Uterus (tissue), 4 donors: ENCODE data around the gene TMEM141. TPM values are rescaled to one million over a fixed set of nuclear protein-coding genes. Genes with fewer than 3 reads are reported as not detected.
"Not testable (repeated sequence)": the region's sequence is repeated elsewhere in the genome, so short reads cannot be mapped to it uniquely, and the experiment has no call there.

ENCODE experiments used
- DNase-seq, 2 donors: peaks; one replicate each; pipeline ENCODE4 v3.0.0-alpha.2; 2019 to 2020
- H3K27ac ChIP-seq, 2 donors: fragments of 200-600 bp; sonication (generic); 1 replicate in 1 of 2; 2 replicates in 1 of 2; pipeline ENCODE4 v1.5.1; 2016 to 2018
- H3K27me3 ChIP-seq, 2 donors: fragments of 200-600 bp; sonication (generic); one replicate each; pipeline ENCODE4 v1.5.1; 2018 to 2019; ENCODE audit warnings: control low read depth in 1 of 2
- H3K36me3 ChIP-seq, 2 donors: fragments of 200-600 bp; sonication (generic); one replicate each; pipeline ENCODE4 v1.5.1; 2019; ENCODE audit warnings: control low read depth in 1 of 2
- H3K4me1 ChIP-seq, 2 donors: fragments of 200-600 bp; sonication (generic); one replicate each; pipeline ENCODE4 v1.5.1; 2018 to 2019; ENCODE audit warnings: control low read depth in 1 of 2
- H3K4me3 ChIP-seq, 2 donors: fragments of 200-600 bp; sonication (generic); 1 replicate in 1 of 2; 2 replicates in 1 of 2; pipeline ENCODE4 v1.5.1; 2018 to 2019; ENCODE audit warnings: mild to moderate bottlenecking in 1 of 2
- H3K9me3 ChIP-seq, 2 donors: fragments of 200-600 bp; sonication (generic); one replicate each; pipeline ENCODE4 v1.5.1; 2019; ENCODE audit warnings: control low read depth in 1 of 2
- POLR2A ChIP-seq, 2 donors: fragments of 450-650 bp; IDR thresholded peaks; one replicate each; pipeline ENCODE4 v1.6.1; 2016; ENCODE audit warnings: antibody characterized with exemption in 2 of 2, mild to moderate bottlenecking in 1 of 2, moderate library complexity in 1 of 2
- intact Hi-C: fragments of 100-400 bp; cut with DNase I; formaldehyde crosslinking; loops from one replicate; pipeline ENCODE4 v1.15.1; 2023; ENCODE audit warnings: low total_unique reads
- total RNA-seq, 4 donors: library from RNA; depleted of rRNA in 3 of 4; stranded (reverse); fragments of >200 nt in 3 of 4; gene quantifications; one replicate each; pipeline versions ENCODE4 v1.1.0 to v1.2.4, GENCODE V29; 2014 to 2023
- TF ChIP-seq, protein P1 (sequence below), 4 experiments: fragments of 200-600 bp in 2 of 4; fragments of 450-650 bp in 2 of 4; sonication (generic) in 2 of 4; IDR thresholded peaks; one replicate each; pipeline ENCODE4 v1.5.1; 2016 to 2019; ENCODE audit warnings: antibody characterized with exemption in 4 of 4, mild to moderate bottlenecking in 2 of 4, moderate library complexity in 1 of 4
- donor health status: DM: yes; HTN: yes; CAD: no.

The TMEM141 gene
- total RNA-seq, 4 donors from 2014 or later: 3.5 to 48.9 (median 32.0) TPM

DNA sequence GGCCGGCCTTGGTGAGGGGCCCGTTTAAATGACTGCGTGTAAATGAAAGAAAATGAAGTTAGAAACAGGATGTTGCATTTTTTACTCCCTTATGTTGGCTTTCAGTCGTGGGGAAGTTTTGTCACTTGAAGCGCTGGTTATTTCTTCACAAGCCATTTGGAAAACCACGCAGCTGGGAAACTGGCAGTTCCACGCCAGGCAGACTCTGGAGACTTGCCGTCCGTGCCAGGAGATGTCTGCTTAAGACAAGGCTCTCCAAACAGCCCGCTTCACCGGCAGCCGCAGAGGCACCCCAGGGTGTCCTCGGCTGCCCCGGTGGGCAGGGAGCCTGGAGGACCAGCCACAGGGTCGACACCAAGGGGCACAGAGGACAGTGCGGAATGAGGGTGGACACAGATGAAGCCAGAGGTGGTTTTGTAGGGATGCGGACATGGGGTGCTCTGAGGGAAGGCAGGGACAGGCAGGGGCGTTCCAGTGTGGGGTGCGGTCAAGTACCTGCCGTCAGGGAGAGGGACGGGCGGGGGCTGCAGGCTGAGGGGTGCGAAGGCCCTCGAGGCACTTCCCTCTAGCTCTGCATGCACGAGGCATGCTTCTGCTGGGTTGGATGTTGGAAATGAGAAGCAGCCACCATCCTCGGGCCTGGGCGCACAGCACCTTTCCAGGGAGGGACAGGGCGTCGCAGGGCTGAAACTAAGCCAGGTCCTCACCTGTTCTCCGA, 40.0 kb downstream of the TMEM141 start:
- no peak overlapping the region for H3K27ac ChIP-seq
- no peak for DNase-seq
- H3K36me3 ChIP-seq: no peaks in the 10 kb centered on the region
- TF ChIP-seq POLR2A (IDR thresholded peaks at IDR 0.05): no peak
- TF ChIP-seq, protein P1, sequence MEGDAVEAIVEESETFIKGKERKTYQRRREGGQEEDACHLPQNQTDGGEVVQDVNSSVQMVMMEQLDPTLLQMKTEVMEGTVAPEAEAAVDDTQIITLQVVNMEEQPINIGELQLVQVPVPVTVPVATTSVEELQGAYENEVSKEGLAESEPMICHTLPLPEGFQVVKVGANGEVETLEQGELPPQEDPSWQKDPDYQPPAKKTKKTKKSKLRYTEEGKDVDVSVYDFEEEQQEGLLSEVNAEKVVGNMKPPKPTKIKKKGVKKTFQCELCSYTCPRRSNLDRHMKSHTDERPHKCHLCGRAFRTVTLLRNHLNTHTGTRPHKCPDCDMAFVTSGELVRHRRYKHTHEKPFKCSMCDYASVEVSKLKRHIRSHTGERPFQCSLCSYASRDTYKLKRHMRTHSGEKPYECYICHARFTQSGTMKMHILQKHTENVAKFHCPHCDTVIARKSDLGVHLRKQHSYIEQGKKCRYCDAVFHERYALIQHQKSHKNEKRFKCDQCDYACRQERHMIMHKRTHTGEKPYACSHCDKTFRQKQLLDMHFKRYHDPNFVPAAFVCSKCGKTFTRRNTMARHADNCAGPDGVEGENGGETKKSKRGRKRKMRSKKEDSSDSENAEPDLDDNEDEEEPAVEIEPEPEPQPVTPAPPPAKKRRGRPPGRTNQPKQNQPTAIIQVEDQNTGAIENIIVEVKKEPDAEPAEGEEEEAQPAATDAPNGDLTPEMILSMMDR (IDR thresholded peaks at IDR 0.05): no peak
- H3K27me3 ChIP-seq: no peaks in the 10 kb centered on the region
- H3K4me3 ChIP-seq: no peak overlapping the region
- H3K4me1 ChIP-seq: no peaks in the 10 kb centered on the region
- H3K9me3 ChIP-seq: no peaks in the 10 kb centered on the region
- intact Hi-C loops: no loop called here

DNA sequence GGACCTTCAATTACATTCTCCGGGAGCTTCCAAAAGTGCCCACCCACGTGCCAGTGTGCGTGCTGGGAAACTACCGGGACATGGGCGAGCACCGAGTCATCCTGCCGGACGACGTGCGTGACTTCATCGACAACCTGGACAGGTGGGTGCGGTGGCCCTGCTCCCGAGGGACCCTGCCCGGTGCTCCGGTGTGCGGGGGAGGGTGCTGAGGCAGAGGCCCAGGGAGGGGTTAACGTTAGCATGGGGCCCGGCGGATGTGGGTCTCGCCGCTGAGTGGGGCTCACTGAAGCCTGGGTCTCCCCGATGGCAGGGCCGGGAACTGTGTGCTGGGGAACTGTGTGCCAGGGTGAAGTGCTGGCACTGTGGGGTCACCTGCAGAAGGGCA, 40.6 kb downstream of the TMEM141 start:
- Histone ChIP-seq H3K4me3 (no peak overlapping the region), H3K9me3 (no peaks in the 10 kb centered on the region), H3K27ac (no peak overlapping the region), H3K27me3 (no peaks in the 10 kb centered on the region), H3K4me1 (no peaks in the 10 kb centered on the region), H3K36me3 (no peaks in the 10 kb centered on the region)
- no peak for DNase-seq
- no peak for TF ChIP-seq POLR2A (IDR thresholded peaks at IDR 0.05)
- TF ChIP-seq, protein P1 (IDR thresholded peaks at IDR 0.05): no peak
- intact Hi-C loops: no loop called here

DNA sequence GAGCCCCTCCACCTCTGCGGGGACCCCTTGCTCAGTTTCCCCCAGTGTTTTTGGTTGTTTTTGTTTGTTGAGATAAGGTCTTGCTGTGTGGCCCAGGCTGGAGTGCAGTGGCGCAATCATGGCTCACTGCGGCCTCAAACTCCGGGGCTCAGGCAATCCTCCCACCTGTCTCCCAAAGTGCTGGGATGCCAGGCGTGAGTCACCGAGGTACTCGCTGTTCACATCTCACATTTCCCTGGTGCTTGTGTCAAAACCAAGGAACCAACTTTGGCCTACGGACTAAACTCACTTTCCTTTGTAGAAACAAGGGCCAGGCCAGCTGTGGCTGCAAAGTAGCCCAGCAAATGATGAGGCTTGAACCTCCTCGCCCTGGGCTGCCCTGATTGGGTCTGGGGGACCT, 41.4 kb downstream of the TMEM141 start:
- no peak for DNase-seq
- Histone ChIP-seq H3K27ac (no peak overlapping the region), H3K27me3 (no peaks in the 10 kb centered on the region), H3K36me3 (no peaks in the 10 kb centered on the region), H3K4me1 (no peaks in the 10 kb centered on the region), H3K4me3 (no peak overlapping the region), H3K9me3 (no peaks in the 10 kb centered on the region)
- TF ChIP-seq, protein P1 (IDR thresholded peaks at IDR 0.05): no peak
- TF ChIP-seq POLR2A (IDR thresholded peaks at IDR 0.05): no peak
- intact Hi-C loops: no loop called here

DNA sequence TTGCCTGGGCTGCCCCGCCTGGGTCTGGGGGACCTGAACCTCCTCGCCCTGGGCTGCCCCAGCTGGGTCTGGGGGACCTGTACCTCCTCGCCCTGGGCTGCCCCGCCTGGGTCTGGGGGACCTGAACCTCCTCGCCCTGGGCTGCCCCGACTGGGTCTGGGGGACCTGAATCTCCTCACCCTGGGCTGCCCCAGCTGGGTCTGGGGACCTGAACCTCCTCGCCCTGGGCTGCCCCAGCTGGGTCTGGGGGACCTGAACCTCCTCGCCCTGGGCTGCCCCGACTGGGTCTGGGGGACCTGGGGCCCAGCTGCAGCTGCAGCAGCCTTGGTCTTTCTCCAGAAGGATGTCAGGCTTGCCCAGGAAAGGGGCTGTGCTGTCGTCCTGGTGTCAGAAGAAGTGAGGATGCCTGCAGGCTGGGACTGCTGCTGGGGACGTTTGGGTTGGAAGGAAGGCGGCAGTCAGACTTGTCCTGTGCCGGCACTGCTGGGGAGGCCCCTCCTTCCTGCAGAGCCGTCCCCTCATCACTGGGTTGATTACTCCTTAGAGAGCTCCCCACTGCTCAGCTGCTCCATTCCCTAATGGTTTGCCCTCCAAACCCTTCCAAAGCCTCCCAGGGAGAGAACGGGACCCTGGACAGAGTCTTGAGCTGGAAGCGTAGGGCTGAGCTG, 42.4 kb downstream of the TMEM141 start:
- H3K9me3 ChIP-seq, H3K27ac ChIP-seq, H3K4me3 ChIP-seq, H3K27me3 ChIP-seq, H3K4me1 ChIP-seq, H3K36me3 ChIP-seq, intact Hi-C loops, DNase-seq: not testable (repeated sequence)

DNA sequence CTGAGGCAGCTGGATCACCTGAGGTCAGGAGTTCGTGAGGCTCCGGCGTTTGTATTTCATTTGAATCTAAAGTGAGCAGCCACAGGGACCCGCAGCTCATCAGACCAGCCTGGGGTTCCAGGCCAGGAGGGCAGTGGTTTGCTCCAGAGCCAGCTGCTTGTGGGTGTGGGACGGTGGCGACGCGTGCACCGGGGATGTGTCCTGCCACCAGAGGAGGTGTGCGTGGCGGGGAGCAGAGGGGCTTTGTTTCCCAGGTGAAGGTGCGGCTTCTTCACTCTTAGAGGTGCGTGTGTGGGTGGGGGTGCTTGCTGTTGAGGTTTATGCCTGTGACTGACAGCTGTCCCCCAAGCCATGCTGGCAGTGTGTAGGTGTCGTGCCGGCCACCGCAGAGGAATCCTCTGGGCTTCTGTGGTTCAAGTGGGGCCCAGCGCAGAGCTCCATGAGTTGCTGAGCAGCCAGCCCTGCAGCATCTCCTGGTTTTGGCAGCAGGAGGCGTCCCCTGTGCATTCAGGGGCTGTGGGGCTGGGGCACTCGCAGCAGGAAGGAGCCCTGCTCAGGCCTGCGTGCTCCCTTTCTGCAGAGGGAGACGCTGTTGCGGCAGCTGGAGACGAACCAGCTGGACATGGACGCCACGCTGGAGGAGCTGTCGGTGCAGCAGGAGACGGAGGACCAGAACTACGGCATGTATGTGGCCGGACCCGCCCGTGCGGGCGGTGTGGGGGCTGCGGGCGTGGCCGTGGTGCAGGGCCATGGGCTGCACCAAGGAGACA, 44.2 kb downstream of the TMEM141 start:
- H3K36me3 ChIP-seq: no peaks in the 10 kb centered on the region
- no peaks in the 10 kb centered on the region for H3K27me3 ChIP-seq
- no peak overlapping the region for H3K27ac ChIP-seq
- H3K9me3 ChIP-seq: no peaks in the 10 kb centered on the region
- H3K4me3 ChIP-seq: no peak overlapping the region
- H3K4me1 ChIP-seq: no peaks in the 10 kb centered on the region
- TF ChIP-seq, protein P1 (IDR thresholded peaks at IDR 0.05): no peak
- TF ChIP-seq POLR2A (IDR thresholded peaks at IDR 0.05): no peak
- intact Hi-C loops: no loop called here
- no peak for DNase-seq
